ENCODE measurements around the gene SASH1.
"Not testable (repeated sequence)": the region's sequence is repeated elsewhere in the genome, so short reads cannot be mapped to it uniquely, and the experiment has no call there.

Gene SASH1

GRCh38 chr6:148329596-148330381 lies 12.8 kb upstream of the SASH1 start:
- no peak for DNase-seq

GRCh38 chr6:148332088-148332487 lies 10.6 kb upstream of the SASH1 start:
- no peak for DNase-seq

DNA sequence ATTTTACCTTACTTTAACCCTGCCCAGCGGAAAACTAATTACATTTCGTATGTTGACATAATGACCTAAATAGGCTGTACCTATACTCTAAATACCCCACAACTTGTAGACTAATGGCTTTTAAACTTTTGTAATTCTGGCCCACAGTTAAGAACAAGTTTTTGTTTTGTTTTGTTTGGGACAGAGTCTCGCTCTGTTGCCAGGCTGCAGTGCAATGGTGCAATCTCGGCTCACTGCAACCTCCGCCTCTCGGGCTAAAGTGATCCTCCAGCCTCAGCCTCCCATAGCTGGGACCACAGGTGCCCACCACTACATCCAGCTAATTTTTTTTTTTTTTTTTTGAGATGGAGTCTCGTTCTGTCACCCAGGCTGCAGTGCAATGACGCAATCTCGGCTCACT lies 5.7 kb upstream of the SASH1 start:
- DNase-seq: no peak

GRCh38 chr6:148339766-148340165 lies 2.9 kb upstream of the SASH1 start:
- no peak for DNase-seq

DNA sequence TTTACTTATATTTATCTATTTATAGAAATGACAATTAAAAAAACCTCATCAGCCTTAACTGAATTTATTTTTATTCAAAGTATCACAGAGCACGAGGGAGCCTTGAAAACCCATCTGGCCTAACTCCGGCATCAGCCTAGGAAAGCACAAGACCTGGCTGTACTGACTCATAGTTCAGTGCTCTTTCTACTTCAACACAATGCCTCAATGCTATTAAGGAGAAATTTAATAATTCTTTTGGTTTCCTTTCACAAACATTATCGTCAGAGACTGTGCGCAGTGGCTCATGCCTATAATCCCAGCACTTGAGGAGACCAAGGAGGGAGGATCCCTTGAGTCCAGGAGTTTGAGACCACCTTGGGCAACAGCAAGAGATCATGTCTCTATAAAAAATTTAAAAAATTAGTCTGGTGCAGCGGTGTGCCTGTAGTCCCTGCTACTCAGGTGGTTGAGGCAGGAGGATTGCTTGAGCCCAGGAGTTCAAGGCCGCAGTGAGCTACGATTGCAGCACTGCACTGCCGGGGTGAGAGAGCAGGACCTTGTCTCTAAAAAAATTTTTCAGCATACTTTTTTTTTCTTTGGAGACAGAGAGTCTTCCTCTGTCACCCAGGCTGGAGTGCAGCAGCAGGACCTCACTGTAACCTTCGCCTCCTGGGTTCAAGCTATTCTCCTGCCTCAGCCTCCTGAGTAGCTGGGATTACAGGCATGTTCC lies 1.9 kb upstream of the SASH1 start:
- no peak for DNase-seq

GRCh38 chr6:148342100-148342349 lies 613 bp upstream of the SASH1 start:
- DNase-seq: no peak

- no peak for DNase-seq
These were observed 577 bp downstream of the SASH1 start for GRCh38 chr6:148343047-148343782.

DNA sequence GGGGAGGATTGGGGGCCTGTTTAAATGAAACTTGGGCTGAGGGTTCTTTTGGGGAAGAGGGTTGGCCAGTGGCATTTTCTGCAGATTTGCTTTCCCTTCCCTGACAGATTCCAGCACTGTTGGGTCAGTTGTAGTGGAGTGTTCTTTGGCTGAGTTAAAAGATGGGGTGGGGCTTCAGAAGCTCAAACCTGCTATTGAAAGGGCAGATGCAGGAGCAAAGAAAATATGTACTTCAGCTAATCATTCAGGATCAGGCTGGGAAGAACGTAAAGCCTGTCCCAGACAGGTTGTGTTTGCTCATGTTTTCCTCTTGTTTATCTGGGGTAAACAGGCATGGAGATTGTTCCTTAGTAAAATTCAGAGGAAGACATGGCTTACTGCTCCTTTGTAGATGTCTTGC lies 2.5 kb downstream of the SASH1 start:
- no peak for DNase-seq

DNA sequence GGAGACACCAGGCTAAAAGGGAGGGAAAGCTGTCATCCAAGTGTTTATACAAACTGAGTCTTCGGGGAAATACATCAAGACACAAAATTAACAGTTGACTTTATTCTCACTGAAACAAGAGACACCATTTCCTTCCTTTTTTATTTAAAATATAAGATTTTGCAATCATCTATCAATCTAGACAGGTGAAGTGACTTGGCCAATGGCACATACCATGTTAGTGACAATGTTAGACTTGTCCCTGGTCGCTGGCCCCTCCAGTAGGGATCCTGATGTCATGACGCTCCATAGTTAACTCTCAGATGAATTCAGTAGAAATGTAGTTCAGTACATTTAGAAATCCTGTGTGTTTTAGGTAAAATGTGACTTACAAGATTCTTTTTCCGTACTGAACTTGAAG lies 2.9 kb downstream of the SASH1 start:
- DNase-seq: no peak

DNA sequence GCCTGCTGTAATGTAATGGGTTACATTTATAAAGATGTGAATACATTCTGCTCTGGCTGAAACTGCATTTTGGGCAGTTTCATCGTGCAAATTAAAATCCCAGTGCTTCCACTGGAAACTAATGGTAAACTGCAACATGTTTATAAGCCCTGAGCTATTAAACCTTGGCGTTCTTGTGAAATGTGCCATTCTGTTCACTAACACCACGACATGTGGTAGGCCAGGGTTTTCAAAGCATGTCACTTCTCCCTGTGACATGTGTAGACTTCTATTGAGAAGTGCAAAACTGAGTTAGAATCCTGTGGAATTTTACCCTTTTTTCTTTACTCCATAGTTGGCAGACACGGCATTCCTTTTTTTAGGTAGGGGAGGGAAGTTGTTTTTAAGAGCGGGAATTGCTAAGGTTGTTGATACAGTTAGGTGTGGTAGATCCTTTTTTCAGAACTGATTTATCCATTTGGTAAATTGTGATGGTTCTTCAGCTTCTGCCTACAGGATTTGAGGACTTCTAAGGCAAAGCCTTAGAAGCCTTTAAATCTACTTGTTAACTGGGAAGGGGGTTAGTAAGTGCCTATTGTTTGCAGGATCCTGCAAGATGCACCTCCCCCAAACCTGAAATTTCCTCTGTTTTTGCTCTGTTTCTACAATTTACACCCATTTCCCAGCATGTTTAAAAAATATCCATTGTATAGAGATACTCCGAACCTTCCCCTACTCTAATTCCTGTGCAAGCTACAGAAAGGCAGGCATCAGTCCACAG lies 4.2 kb downstream of the SASH1 start:
- DNase-seq: no peak

- no peak for DNase-seq
These were observed 4.9 kb downstream of the SASH1 start for GRCh38 chr6:148347441-148348054.

DNA sequence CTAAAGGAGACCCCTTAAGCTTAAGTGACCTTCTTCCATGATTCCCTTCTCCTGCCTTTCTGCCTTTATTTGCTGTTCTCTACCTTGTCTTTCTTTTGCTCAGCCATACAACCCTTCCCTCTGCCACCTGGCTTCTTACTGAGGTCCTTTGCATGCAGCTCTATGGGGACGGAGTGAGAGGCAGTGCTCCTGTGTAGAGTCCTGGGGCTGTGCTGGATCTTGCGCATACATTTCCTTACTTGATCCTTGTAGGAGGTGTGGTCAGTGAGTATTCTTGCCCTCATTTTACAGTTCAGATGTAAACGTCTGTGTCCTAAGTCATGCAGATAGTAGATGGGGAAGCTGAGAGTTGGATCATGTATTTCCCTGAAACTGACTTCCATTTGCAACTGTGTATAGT lies 5.7 kb downstream of the SASH1 start:
- DNase-seq: no peak

- no peak for DNase-seq
These were observed 6.1 kb downstream of the SASH1 start for GRCh38 chr6:148348778-148349177.

DNA sequence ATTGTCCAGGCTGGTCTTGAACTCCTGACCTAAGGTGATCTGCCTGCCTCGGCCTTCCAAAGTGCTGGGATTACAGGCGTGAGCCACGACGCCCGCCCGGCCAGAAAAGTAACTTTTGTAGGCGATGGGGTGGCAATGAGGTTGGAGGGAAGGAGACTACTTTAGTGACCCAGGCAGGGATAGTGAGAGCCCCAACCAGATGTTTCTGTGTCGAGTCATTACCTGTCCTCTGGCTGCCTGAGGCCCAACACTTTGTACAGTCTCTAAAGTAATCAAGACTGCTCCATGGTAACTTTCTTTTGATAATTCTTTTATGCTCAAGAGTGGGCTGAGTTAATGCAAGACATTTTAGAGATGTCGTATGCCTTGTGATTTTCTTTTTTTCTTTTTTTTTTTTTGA lies 6.8 kb downstream of the SASH1 start:
- no peak for DNase-seq

GRCh38 chr6:148351309-148351708 lies 8.7 kb downstream of the SASH1 start:
- no peak for DNase-seq

- DNase-seq: not testable (repeated sequence)
These were observed 9.8 kb downstream of the SASH1 start for GRCh38 chr6:148352421-148352820.

- DNase-seq: no peak
These were observed 15.7 kb downstream of the SASH1 start for GRCh38 chr6:148358196-148358785.

DNA sequence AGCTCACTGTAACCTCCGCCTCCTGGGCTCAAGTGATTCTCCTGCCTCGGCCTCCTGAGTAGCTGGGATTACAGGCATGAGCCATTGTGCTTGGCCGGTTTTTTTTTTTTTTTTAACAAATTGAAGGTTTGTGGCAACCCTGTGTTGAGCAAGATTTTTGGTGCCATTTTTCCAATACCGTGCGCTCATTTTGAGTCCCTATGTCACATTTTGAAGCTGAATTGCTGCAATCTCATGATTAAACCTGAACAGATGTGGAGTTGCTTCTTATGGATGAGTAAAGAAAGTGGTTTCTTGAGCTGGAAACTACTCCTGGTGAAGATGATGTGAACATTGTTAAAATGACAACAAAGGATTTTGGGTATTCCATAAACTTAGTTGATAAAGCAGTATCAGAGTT lies 16.6 kb downstream of the SASH1 start:
- no peak for DNase-seq

DNA sequence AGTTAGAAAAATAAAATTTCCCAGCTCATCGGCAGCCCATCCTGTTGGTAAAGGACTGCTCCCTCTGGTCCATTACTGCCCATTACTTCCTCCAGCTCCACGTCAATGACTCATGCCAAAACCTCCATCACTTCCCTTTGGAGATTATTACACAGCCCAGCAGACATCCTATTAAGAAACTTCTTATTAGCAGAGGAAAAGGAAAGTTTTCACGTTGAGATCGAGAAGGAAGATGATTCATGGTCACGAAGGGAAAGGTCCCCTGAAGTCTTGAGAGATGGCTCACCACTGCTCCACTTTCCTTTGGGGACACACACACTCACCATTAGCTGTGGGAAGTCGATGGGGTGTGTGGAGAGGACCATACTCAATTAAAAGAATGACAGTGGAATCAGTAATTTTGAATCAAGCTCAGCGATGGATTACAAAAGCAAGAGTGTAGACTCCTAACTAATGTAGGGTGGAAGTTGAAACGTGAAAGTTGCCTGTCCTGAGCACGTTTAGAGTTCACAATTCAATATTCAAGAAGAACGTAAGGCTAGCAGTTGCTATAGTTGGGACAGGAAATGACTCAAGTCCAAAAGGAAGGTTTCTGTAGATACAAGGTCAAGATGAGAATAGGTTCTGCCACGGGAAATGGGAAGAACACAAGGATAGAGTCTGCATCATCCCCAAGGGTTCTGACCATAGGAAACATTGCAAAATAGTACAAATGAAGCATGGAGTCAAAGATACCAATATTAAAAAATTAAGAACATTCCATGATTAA lies 21.6 kb downstream of the SASH1 start:
- no peak for DNase-seq

DNA sequence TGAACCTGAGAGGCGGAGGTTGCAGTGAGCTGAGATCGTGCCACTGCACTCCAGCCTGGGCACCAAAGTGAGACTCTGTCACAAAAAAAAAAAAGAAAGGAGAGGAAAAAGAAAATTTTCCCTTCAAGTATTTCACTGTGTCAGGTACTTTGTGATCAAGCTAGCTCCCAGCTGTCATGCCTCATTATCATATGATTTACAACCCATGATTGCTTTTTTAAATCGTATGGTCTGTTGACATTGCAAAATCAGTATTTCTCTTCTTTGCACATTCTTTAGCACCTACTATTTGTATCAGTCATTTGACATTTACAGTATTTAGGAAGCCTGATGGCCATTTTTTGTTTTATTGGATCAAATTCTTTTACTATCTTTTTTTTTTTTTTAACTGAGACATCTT lies 22.4 kb downstream of the SASH1 start:
- no peak for DNase-seq

- DNase-seq: no peak
These were observed 24.9 kb downstream of the SASH1 start for GRCh38 chr6:148367411-148368024.

All from activated T-cell treated with anti-CD3 and anti-CD28 coated beads for 4 hours (primary cell).